OCI-LY7 (cell line): ENCODE measurements around the gene FN3K. TPM values are rescaled to one million over a fixed set of nuclear protein-coding genes. Genes with fewer than 3 reads are reported as not detected.

Experiments
- BruUV-seq: library from RNA; stranded (reverse); fragments of 400-500 nt; replicated peaks from 2 replicates; lab custom pipeline; 2021; lab: Mats Ljungman, UMichigan
- CTCF ChIA-PET: fragments of 300-600 bp; sonication (Branson Sonifier 250); formaldehyde crosslinking; loops from one replicate; lab custom pipeline; 2022; ENCODE audit warnings: antibody characterized with exemption; ENCODE audit not compliant: unreplicated experiment; lab: Charles Lee
- POLR2A ChIA-PET: fragments of 300-600 bp; sonication (Branson Sonifier 250); formaldehyde crosslinking; loops from one replicate; lab custom pipeline; 2022; ENCODE audit warnings: antibody characterized with exemption; lab: Charles Lee
- DNase-seq: peaks from one replicate; pipeline ENCODE4 v3.0.0-alpha.2; 2015; ENCODE audit warnings: low spot score
- H2AFZ ChIP-seq: fragments of 200-600 bp; sonication (generic), shearing (Covaris generic); 2 replicates; pipeline ENCODE4 v1.6.1; 2014; ENCODE audit warnings: mild to moderate bottlenecking, antibody characterized with exemption, low read length, moderate library complexity
- H3K27ac ChIP-seq: fragments of 200-600 bp; sonication (generic); 2 replicates; pipeline ENCODE4 v1.5.1; 2014; ENCODE audit warnings: mixed run types, low read depth, mild to moderate bottlenecking, moderate library complexity, low read length, inconsistent platforms; ENCODE audit not compliant: poor library complexity, severe bottlenecking
- H3K36me3 ChIP-seq: fragments of 200-600 bp; sonication (generic); 2 replicates; pipeline ENCODE4 v1.6.1; 2014; ENCODE audit warnings: mild to moderate bottlenecking, antibody characterized with exemption, low read length, moderate library complexity, mixed read lengths; ENCODE audit not compliant: insufficient read depth
- H3K4me1 ChIP-seq: fragments of 200-600 bp; sonication (generic); 2 replicates; pipeline ENCODE4 v1.5.1; 2014; ENCODE audit warnings: mild to moderate bottlenecking, low read length; ENCODE audit not compliant: insufficient read depth, poor library complexity, severe bottlenecking
- H3K4me2 ChIP-seq: fragments of 200-600 bp; sonication (generic); 2 replicates; pipeline ENCODE4 v1.6.1; 2014; ENCODE audit warnings: mild to moderate bottlenecking, low read length
- H3K4me3 ChIP-seq: fragments of 200-600 bp; sonication (generic); 2 replicates; pipeline ENCODE4 v1.5.1; 2014; ENCODE audit warnings: mild to moderate bottlenecking, low read depth, low read length; ENCODE audit not compliant: poor library complexity, severe bottlenecking
- H3K79me2 ChIP-seq: fragments of 200-600 bp; sonication (generic); 2 replicates; pipeline ENCODE4 v1.6.1; 2016; ENCODE audit warnings: low read depth, mild to moderate bottlenecking, low read length, moderate library complexity, mixed read lengths; ENCODE audit not compliant: insufficient read depth
- H3K9me2 ChIP-seq: fragments of 200-600 bp; sonication (generic); 2 replicates; pipeline ENCODE4 v1.6.1; 2016; ENCODE audit warnings: mild to moderate bottlenecking, low read length, mixed read lengths; ENCODE audit not compliant: insufficient read depth
- H3K9me3 ChIP-seq: fragments of 200-600 bp; sonication (generic); 2 replicates; pipeline ENCODE4 v1.6.1; 2014; ENCODE audit warnings: mild to moderate bottlenecking, mixed run types, low read length, mixed read lengths
- H4K20me1 ChIP-seq: fragments of 200-600 bp; sonication (generic); 2 replicates; pipeline ENCODE4 v1.6.1; 2014; ENCODE audit warnings: mild to moderate bottlenecking, antibody characterized with exemption, low read length, moderate library complexity, mixed read lengths; ENCODE audit not compliant: insufficient read depth
- CTCF ChIP-seq: fragments of 200-600 bp; sonication (generic); conservative IDR thresholded peaks from 2 replicates; pipeline ENCODE4 v1.5.1; 2014; ENCODE audit warnings: mild to moderate bottlenecking, antibody characterized with exemption, low read length, moderate library complexity, mixed read lengths
- EZH2phosphoT487 ChIP-seq: fragments of 200-600 bp; sonication (generic); IDR thresholded peaks from 2 replicates; pipeline ENCODE4 v1.6.1; 2018; ENCODE audit warnings: low read depth, borderline replicate concordance, mild to moderate bottlenecking, mixed run types, antibody characterized with exemption, low read length, moderate library complexity, mixed read lengths
- intact Hi-C: fragments of 100-400 bp; cut with micrococcal nuclease; formaldehyde crosslinking; loops from one replicate; pipeline ENCODE4 v1.10.0; 2022; ENCODE audit not compliant: unreplicated experiment
- total RNA-seq, 2 experiments: library from RNA; depleted of rRNA in 1 of 2; stranded (reverse); fragments of >200 nt in 1 of 2; shearing (Covaris generic) in 1 of 2; gene quantifications; 2 replicates each; pipeline ENCODE4 v1.2.3, GENCODE V29; 2014 to 2022

The FN3K gene
- total RNA-seq, 2 experiments from 2014 or later: 3.8 to 32.3 TPM

GRCh38 chr17:82779541-82779940 is 44.1 kb downstream of the FN3K start:
- Histone ChIP-seq H3K79me2 (no peaks in the 10 kb centered on the region), H3K36me3 (peaks cover 68% of the 10 kb centered on the region), H3K9me3 (no peaks in the 10 kb centered on the region), H3K4me1 (peaks cover 18% of the 10 kb centered on the region), H3K27ac (no peak overlapping the region), H3K9me2 (no peaks in the 10 kb centered on the region), H4K20me1 (no peaks in the 10 kb centered on the region), H3K4me3 (no peak overlapping the region), H3K4me2 (no peak overlapping the region), H2AFZ (no peak overlapping the region)
- DNase-seq: no peak
- ChIA-PET CTCF (no interaction called here), POLR2A (no interaction called here)
- BruUV-seq: no TSS peak
- intact Hi-C loops: no loop called here
- TF ChIP-seq CTCF (no peak), EZH2phosphoT487 (no peak)

GRCh38 chr17:82780195-82780594 is 44.8 kb downstream of the FN3K start:
- intact Hi-C loops: no loop called here
- no peak overlapping the region for H3K27ac ChIP-seq
- peaks cover 64% of the 10 kb centered on the region for H3K36me3 ChIP-seq
- TF ChIP-seq EZH2phosphoT487 (no peak), CTCF (no peak)
- no peaks in the 10 kb centered on the region for H4K20me1 ChIP-seq
- DNase-seq: no peak
- H2AFZ ChIP-seq: no peak overlapping the region
- POLR2A ChIA-PET: interaction anchor here (0.5 kb wide), 1 partner anchor 650 kb away, joined by 5 read pairs; no protein-coding TSS in a partner anchor
- H3K4me2 ChIP-seq: no peak overlapping the region
- H3K9me3 ChIP-seq: no peaks in the 10 kb centered on the region
- H3K79me2 ChIP-seq: no peaks in the 10 kb centered on the region
- H3K9me2 ChIP-seq: no peaks in the 10 kb centered on the region
- no TSS peak for BruUV-seq
- no peak overlapping the region for H3K4me3 ChIP-seq
- CTCF ChIA-PET: interaction anchor here (0.7 to 2.1 kb wide), 3 partner anchors 134 to 422 kb away, joined by 4 to 11 read pairs (median 7); no protein-coding TSS in a partner anchor
- H3K4me1 ChIP-seq: peaks cover 13% of the 10 kb centered on the region
